ENCODE results near the gene ACP3.
"Not testable (repeated sequence)": the region's sequence is repeated elsewhere in the genome, so short reads cannot be mapped to it uniquely, and the experiment has no call there.

Gene ACP3

GRCh38 chr3:132382688-132383194 lies 65.5 kb downstream of the ACP3 start:
- H3F3A ChIP-seq (ENCODE audit: insufficient read depth, low read length) = no peaks in the 10 kb centered on the region; the same call in 1 of the 2 replicates
- no peak overlapping the region for H3K27ac ChIP-seq (ENCODE audit: low read length)
- DNase-seq = no peak
- H4K20me1 ChIP-seq (ENCODE audit: insufficient read depth, low read length) = no peaks in the 10 kb centered on the region
- no peaks in the 10 kb centered on the region for H3K79me2 ChIP-seq (ENCODE audit: low read length)
- TF ChIP-seq EZH2 (optimal IDR thresholded peaks at IDR 0.05; ENCODE audit: low read depth, low read length) = no peak
- TF ChIP-seq EZH2phosphoT487 (IDR thresholded peaks at IDR 0.05; ENCODE audit: low read length) = no peak
- TF ChIP-seq CTCF (IDR thresholded peaks at IDR 0.05; ENCODE audit: low read length) = no peak
- H3K27me3 ChIP-seq (replicated peaks; ENCODE audit: insufficient read depth, low read length) = no peaks in the 10 kb centered on the region
- no peaks in the 10 kb centered on the region for H3K9me3 ChIP-seq (replicated peaks; ENCODE audit: insufficient read depth, low read length)
- peaks cover 41% of the 10 kb centered on the region for H3K4me1 ChIP-seq (ENCODE audit: low read length)
- no peaks in the 10 kb centered on the region for H3K9me2 ChIP-seq (replicated peaks; ENCODE audit: insufficient read depth, low read length)
- no peak overlapping the region for H3K9ac ChIP-seq (ENCODE audit: low read length)
- H3K36me3 ChIP-seq (replicated peaks; ENCODE audit: insufficient read depth, low read length) = no peaks in the 10 kb centered on the region
- H3K4me3 ChIP-seq (ENCODE audit: low read length) = no peak overlapping the region
- no peak overlapping the region for H2AFZ ChIP-seq (ENCODE audit: low read length)
- H3K4me2 ChIP-seq (ENCODE audit: low read depth, low read length) = no peak overlapping the region

- Histone ChIP-seq H3K9me2 (replicated peaks; ENCODE audit: insufficient read depth, low read length) (no peaks in the 10 kb centered on the region), H3K4me2 (ENCODE audit: low read depth, low read length) (peak overlapping the region; percentile 43; the same call in 1 of the 2 replicates), H2AFZ (ENCODE audit: low read length) (no peak overlapping the region), H3K27ac (ENCODE audit: low read length) (no peak overlapping the region), H3K9me3 (replicated peaks; ENCODE audit: insufficient read depth, low read length) (no peaks in the 10 kb centered on the region), H4K20me1 (ENCODE audit: insufficient read depth, low read length) (no peaks in the 10 kb centered on the region), H3K9ac (ENCODE audit: low read length) (no peak overlapping the region), H3K4me1 (ENCODE audit: low read length) (peaks cover 26% of the 10 kb centered on the region), H3K4me3 (ENCODE audit: low read length) (no peak overlapping the region), H3K79me2 (ENCODE audit: low read length) (no peaks in the 10 kb centered on the region), H3F3A (ENCODE audit: insufficient read depth, low read length) (no peaks in the 10 kb centered on the region), H3K27me3 (replicated peaks; ENCODE audit: insufficient read depth, low read length) (no peaks in the 10 kb centered on the region), H3K36me3 (replicated peaks; ENCODE audit: insufficient read depth, low read length) (no peaks in the 10 kb centered on the region)
- no peak for DNase-seq
- TF ChIP-seq CTCF (IDR thresholded peaks at IDR 0.05; ENCODE audit: low read length) = no peak
- no peak for TF ChIP-seq EZH2 (optimal IDR thresholded peaks at IDR 0.05; ENCODE audit: low read depth, low read length)
- no peak for TF ChIP-seq EZH2phosphoT487 (IDR thresholded peaks at IDR 0.05; ENCODE audit: low read length)
Observed at GRCh38 chr3:132386259-132386658, 69.1 kb downstream of the ACP3 start.

- H3K27me3 ChIP-seq (replicated peaks; ENCODE audit: insufficient read depth, low read length); H3K4me1 ChIP-seq (ENCODE audit: low read length); H3K9me2 ChIP-seq (replicated peaks; ENCODE audit: insufficient read depth, low read length); H3K9ac ChIP-seq (ENCODE audit: low read length); H3K27ac ChIP-seq (ENCODE audit: low read length); DNase-seq; H3K79me2 ChIP-seq (ENCODE audit: low read length); H3K36me3 ChIP-seq (replicated peaks; ENCODE audit: insufficient read depth, low read length); H2AFZ ChIP-seq (ENCODE audit: low read length); H3K4me3 ChIP-seq (ENCODE audit: low read length); H3K9me3 ChIP-seq (replicated peaks; ENCODE audit: insufficient read depth, low read length); H4K20me1 ChIP-seq (ENCODE audit: insufficient read depth, low read length); H3K4me2 ChIP-seq (ENCODE audit: low read depth, low read length); H3F3A ChIP-seq (ENCODE audit: insufficient read depth, low read length): not testable (repeated sequence)
Observed at GRCh38 chr3:132392675-132393074, 75.5 kb downstream of the ACP3 start.

- Histone ChIP-seq H3F3A (ENCODE audit: insufficient read depth, low read length) (no peaks in the 10 kb centered on the region), H3K4me2 (ENCODE audit: low read depth, low read length) (no peak overlapping the region), H2AFZ (ENCODE audit: low read length) (no peak overlapping the region), H3K27ac (ENCODE audit: low read length) (no peak overlapping the region), H3K27me3 (replicated peaks; ENCODE audit: insufficient read depth, low read length) (no peaks in the 10 kb centered on the region), H3K36me3 (replicated peaks; ENCODE audit: insufficient read depth, low read length) (no peaks in the 10 kb centered on the region), H3K4me1 (ENCODE audit: low read length) (no peaks in the 10 kb centered on the region), H3K79me2 (ENCODE audit: low read length) (no peaks in the 10 kb centered on the region), H3K9ac (ENCODE audit: low read length) (no peak overlapping the region), H3K9me2 (replicated peaks; ENCODE audit: insufficient read depth, low read length) (no peaks in the 10 kb centered on the region), H3K9me3 (replicated peaks; ENCODE audit: insufficient read depth, low read length) (no peaks in the 10 kb centered on the region), H3K4me3 (ENCODE audit: low read length) (no peak overlapping the region), H4K20me1 (ENCODE audit: insufficient read depth, low read length) (no peaks in the 10 kb centered on the region)
- no peak for DNase-seq
- TF ChIP-seq CTCF (IDR thresholded peaks at IDR 0.05; ENCODE audit: low read length) = no peak
- TF ChIP-seq EZH2phosphoT487 (IDR thresholded peaks at IDR 0.05; ENCODE audit: low read length) = no peak
- no peak for TF ChIP-seq EZH2 (optimal IDR thresholded peaks at IDR 0.05; ENCODE audit: low read depth, low read length)
Observed at GRCh38 chr3:132394320-132394719, 77.1 kb downstream of the ACP3 start.

All from MM.1S (cell line).